ENCODE results near the gene SIPA1L3.

SIPA1L3 gene

DNA sequence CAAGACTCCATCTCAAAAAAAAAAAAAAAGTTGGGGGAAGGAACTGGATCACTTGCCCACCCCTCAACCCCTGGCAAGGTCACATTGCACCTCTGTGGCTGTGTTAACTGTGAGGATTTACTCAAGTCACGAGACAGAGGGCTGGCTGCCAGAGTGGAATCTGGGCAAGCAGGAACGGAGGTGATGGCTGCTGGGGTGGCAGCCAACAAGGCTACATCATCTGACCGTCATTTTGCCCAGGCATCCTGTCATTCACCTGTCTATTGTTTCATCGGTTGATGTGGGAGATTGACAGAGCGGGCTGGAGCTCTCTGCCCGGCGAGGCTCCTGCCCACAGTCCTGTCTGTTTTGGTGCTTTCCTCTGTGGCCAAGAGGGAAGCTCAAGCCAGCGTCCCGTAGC, 241.3 kb downstream of the SIPA1L3 start:
- DNase-seq: no peak

DNA sequence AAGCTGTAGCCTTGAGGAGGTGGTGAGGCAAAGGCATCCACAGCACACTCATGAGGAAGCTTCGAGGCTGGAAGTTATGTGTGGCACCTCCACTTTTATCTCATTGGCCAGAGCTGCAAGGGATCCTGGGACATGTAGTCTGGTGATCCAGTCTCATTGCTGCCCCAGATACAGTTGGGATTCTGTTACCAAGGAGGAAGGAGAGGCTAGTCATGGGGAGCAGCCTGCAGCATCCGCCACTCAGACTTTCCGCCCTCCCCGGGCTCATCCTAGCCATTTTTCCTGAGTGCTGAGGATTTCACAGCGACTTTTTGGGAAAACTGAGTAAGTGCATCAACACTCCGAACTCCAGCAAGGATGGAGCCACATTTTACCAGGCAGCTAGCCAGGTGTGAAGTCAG, 242.7 kb downstream of the SIPA1L3 start:
- peak in 3 of 56 donors; percentile 5 to 29 (median 9) for DNase-seq

DNA sequence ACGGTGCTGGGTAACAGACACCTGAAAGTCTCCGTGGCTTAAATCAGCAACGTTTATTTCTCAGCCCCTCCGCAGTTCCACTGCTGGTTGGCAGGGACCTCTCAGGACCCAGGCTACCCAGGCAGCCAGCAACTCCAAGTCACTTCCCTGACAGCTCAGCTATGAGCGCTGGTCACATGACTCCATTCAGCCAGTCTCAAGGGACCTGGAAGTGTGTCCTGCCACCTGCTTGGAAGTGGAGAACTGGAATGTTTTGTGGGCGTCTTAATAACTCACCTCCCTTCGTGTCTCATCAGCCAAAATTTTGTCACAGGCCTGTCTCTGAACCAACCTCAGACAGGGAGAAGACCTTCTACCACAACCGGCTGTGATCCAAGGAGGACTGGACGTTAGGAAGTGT, 244.2 kb downstream of the SIPA1L3 start:
- no peak for DNase-seq

DNA sequence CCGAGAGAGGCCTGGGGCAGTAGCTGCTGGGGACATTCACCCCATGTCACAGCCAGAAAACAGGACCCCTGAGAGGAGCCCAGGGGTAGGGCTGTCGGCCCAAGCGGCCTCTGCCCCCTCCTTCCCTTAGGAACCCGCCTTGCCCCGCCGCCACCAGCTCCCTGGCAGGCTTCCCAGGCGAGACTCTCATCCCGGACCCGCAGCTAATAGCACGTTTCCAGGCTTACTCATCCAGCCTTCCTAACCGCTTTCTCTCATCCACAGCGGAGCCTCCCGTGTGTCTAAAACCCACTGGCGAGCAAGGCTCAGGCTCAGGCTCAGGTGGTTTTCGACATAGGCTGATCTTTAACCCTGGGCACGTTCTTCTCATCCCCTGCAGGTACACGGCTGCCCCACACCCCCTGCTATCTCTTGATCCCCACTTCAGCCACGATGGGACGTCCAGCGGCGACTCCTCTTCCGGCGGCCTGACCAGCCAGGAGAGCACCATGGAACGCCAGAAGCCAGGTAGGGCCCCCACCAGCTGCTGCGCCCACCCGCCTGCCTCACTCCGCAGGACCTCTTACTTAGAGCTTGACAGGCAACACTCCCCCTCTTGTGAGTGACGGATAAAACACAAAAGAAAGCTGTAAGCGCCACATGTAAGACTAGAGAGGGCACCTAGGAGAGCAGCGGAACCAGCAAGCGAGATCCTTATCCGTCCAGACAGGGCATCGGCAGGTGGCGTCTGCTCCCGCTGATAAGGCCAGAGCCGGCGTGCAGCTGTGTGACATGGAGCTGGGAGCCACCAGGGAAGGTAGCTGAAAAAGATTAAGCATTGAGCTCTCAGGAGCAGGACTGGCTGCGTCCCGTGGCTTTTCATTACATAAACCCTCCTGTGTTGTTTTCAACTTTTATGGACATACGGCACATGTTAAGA, 245.7 kb downstream of the SIPA1L3 start:
- DNase-seq: peak in 5 of 56 donors; percentile 1 to 37 (median 16)

DNA sequence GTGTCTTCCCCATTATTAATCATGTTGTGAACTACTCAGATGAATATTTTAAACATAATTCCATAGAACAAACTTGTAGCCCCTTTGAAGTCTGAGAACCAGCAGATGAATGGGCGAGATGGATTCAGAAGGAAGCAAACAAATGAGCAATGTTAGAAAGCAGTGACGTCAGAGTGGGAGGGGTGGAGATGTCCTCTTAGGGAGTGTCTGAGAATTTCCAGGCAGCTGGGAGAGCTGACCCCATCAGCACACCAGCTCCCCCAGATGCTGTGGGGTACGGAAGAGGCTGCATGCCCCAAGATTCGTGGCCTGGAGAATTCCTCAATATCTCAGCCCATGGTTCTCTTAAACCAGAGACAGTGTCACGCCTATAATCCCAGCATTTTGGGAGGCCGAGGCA, 248.4 kb downstream of the SIPA1L3 start:
- peak in 27 of 56 donors; percentile 1 to 66 (median 24) for DNase-seq

DNA sequence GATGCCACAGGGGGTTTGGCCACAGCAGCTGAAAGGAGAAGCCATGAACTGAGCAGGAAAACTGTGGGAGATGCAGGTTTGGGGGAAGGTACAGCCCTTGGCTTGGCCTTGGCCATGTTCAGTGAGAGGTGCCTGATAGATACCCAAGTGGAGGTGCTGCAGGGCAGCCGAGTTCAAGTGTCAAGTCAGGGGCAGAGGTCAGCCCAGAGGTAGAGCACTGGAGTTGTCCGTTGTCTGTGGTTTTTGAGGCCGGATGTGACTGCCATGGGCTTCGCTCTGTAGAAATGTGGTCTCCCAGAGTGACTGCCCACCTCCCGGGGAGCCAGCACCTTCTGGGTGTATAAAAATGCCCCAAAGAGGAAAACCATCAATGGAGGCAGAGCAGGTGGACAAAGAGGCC, 251.7 kb downstream of the SIPA1L3 start:
- DNase-seq: no peak

DNA sequence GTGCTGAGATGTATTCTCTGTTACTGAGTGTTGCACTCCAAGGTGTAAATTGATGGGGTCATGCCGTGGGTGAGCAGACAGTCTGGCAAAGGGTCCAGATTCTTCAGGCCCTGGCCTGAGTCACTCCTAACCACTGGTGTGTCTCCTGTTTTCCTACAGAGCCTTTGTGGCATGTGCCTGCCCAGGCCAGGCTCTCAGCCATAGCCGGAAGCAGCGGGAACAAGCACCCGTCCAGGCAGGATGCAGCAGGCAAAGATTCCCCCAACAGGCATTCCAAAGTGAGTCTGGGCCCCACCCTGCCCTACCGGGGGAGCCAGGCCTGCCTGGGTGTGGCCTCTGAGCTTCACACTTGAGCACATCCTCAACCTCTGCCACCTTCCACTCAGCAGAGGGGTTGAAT, 255.1 kb downstream of the SIPA1L3 start:
- DNase-seq: no peak

DNA sequence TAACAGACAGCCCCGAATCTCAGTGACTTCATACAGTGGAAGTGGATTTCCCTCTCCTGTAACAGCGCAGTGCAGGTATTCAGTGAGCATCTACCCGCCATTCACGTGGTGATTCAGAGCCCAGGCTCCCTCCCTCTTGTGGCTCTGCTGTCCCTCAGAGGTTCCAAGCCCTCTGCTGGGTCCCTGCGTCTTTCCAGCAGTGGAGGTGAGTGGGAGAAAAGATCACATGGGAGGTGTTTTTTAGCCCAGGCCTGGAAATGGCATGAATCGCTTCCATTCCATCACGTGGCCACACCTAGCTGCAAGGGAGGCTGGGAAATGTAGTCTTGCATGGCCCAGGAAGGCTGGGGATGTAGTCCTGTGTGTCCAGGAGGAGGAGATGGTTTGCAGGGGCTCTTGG, 255.6 kb downstream of the SIPA1L3 start:
- no peak for DNase-seq

DNA sequence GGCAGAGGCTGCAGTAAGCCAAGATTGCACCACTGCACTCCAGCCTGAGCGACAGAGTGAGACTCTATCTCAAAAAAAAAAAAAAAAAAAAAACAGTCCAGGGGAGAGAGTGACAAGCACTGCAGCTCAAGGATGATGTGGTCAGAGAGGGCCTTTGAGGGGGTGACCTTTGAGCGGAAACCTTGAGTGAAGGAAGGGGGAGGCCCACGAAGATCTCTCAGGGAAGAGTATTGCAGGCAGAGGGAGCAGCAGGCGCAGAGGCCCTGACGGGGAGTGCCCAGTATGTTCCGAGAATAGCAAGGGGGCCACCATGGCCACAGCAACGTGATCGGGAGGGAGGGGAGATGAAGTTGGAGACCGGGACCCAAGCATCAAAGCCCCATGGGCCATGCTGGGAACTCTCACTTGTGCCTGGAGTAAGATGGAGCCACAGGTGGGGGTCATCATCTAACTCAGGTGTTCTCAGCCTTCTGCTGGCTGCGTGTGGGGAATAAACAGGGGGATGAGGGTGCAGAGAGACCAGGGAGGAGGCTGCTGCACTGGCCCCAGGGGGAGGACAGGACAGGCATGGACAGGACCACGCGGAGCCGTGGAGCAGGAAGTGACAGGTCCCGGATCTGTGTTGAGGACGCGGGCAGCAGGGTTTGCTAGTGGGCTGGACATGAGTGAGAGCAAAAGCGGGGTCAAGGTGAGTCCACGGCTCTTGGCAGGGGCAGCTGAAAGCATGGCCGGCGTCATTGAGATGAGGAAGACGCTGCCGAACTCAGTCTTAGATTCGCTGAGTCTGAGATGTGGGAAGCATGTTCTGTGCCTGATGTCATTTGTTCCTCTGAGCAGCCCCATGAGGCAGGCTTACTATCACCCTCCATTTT, 256.6 kb downstream of the SIPA1L3 start:
- DNase-seq: no peak

DNA sequence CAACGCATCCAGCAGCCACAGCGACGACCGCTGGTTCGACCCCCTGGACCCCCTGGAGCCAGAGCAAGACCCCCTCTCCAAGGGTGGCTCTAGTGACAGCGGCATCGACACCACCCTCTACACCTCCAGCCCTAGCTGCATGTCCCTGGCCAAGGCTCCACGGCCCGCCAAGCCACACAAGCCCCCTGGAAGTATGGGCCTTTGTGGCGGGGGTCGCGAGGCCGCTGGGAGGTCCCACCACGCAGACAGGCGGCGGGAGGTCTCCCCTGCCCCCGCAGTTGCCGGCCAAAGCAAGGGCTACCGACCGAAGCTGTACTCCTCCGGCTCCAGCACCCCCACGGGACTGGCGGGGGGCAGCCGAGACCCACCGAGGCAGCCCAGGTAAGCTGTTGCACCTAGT, 257.5 kb downstream of the SIPA1L3 start:
- DNase-seq: no peak

DNA sequence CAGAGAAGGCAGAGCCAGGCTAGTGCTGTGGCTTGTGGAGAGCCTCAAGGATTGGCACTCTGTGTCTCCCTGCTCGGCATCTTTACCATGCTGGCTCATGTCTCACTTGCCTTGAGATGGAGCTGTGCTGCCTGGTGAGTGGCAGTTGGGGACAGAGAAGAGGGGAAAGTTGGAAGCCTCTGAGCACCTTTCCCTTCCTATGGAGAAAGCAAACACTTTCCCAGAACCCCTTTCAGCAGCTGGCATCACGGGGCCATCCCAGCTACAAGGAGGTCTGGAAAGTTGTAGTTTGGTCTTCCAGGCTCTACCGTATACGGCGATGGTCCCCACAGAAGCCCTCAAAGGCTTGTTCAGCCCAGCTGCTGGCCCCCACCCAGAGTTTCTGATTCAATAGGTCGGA, 258.3 kb downstream of the SIPA1L3 start:
- no peak for DNase-seq

DNA sequence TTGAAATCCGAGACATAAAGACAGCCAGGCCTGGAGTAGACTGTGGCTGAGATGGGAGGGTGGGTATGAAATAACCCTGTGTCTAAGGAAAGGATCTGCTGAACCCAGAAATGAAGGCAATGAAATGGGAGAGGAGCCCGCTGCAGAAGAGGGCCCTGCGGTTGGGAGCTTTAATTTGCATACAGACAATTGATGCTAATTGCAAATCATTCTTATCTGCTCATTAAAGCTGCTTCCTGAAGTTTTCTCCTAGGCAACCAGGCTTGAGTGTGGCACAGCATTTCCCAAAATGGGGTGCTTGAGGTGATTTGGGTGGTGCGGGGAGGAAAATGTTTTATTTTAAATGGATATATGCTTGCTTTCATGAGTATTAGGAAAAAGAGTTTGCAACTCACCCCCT, 261.6 kb downstream of the SIPA1L3 start:
- peak in 2 of 56 donors; percentile 30 to 37 for DNase-seq

DNA sequence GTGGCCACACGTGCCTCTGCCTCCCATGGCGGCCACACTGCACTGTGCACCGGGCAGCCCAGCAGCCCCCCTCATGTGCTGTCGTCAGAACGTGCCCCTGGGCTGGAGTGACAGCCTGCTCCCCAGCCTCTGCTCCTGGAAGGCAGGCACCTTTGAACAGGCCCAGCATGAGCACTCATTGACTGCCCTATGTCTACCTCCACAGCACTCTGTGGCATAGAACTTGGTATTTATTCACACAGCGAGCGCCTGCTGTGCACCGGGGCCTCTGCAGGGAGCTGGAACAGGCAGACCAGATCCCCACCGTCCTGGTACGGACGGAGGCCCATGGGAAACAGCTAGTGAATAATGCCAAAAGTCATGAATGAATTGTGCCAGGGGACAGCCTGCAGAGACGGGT, 263.3 kb downstream of the SIPA1L3 start:
- no peak for DNase-seq

DNA sequence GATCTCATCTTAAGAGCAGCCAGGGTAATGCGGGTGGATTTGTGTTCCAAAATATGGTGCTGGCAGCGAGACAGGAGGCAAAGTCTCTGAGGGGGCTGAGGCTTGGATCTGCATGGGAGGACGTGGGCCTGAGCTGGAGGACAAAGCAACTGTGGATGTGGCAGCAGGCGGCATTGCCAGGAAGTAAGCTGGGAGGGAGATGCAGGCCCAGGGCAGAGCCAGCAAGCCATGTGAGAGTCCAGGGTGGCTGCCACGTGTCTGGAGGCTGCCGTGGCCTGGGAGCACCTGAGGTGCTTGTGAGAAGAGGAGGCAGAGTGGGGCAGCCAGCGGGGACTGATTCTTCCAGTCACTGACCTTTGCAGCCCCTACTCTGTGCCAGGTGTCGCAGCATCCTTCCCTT, 265.0 kb downstream of the SIPA1L3 start:
- peak in 12 of 56 donors; percentile 8 to 43 (median 30) for DNase-seq

DNA sequence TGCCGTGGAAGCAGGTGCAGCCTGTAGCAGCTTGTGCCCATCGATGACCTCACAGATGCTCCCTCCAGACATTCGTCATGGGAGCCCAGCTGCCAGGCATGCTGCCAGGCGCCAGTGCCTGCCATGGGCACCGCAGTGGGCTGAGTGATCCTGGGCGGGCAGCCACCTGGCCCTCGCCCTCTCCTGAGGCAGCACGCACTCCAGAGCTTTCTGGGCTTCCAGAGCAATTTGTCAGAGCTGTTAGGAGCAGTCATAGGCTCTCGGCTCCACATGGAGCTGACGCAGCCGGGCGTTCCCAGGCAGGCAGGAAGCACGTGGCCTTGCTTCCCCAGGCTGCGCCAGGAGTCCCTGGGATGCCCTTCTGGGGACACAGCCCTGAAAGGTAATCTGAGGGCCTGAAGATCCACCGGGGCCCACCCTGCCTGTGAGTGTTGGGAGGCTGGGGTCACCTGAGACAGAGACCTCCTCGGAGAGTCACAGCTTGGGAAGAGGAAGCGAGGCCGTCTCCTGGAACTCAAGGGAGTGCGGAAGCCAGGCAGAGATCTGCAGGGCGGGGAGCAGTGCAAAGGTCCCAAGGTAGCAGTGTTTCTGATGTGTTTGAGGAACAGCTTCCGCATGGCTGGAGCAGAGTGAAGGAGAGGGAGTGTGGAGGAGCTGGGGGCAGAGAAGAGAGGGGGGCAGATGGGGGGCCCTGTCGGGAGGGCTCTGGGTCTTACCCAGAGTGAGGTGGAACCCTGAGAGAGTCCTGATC, 266.5 kb downstream of the SIPA1L3 start:
- peak; percentile 21 to 98 (median 82) for DNase-seq

DNA sequence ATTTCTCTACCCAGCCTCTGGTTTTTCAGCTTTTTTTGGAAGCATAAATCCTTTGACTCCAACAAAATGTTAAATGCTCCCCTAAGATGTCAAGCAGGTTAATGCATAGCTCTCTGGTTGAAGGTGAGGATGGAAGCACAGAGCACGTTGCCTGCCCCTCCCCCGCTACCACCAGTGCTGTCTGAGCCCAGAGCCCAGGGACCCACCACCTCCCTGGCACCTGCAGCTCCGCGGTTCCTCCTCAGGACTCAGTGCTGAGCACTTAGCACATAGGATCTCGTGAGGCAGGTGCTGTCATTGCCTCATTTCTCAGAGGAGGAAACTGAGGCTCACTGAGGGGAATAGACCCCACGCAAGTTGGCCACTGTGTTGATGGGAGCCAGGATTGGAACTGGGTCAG, 268.4 kb downstream of the SIPA1L3 start:
- DNase-seq: no peak

DNA sequence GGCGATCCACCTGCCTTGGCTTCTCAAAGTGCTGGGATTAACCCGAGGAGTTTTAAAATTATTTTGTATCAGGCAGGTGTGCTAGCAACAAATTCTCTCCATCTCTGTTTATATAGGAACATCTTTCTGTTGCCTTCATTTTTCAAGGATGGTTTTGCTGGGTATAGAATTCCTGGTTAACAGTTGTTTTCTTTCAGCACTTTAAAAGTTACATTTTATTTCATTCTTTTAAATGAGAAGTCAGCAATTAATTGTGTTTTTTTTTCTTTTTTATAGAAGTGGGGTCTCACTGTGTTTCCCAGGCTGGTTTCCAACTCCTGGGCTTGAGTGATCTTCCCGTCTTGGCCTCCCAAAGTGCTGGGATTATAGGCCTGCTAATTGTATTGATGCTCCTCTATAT, 273.1 kb downstream of the SIPA1L3 start:
- DNase-seq: no peak

DNA sequence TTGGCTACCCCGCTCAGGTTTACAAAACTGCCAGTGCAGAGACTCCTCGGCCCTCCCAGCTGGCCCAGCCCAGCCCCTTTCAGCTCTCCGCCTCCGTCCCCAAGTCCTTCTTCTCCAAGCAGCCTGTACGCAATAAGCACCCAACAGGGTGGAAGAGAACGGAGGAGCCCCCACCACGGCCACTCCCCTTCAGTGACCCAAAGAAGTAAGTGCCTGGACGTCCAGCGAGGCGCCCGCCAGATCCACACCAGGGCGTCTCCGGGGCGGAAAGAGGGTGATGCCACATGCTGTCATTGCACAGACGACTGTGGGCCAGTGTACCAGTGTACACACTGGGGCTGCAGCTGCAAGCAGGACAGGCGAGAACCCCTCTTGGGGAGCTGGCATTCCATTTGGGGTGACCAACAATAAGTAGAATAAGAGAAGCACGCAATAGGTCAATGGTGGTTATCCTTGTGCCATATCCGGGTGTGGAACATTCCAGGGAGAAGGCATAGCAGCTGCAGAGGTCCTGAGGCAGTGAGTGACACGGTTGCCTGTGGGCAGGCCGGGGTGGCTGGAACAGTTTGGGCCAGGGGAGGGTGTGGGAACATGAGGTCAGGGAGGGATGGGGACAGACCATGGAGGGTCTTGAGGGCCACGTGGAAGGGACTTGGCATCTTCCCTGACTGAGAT, 275.7 kb downstream of the SIPA1L3 start:
- no peak for DNase-seq

DNA sequence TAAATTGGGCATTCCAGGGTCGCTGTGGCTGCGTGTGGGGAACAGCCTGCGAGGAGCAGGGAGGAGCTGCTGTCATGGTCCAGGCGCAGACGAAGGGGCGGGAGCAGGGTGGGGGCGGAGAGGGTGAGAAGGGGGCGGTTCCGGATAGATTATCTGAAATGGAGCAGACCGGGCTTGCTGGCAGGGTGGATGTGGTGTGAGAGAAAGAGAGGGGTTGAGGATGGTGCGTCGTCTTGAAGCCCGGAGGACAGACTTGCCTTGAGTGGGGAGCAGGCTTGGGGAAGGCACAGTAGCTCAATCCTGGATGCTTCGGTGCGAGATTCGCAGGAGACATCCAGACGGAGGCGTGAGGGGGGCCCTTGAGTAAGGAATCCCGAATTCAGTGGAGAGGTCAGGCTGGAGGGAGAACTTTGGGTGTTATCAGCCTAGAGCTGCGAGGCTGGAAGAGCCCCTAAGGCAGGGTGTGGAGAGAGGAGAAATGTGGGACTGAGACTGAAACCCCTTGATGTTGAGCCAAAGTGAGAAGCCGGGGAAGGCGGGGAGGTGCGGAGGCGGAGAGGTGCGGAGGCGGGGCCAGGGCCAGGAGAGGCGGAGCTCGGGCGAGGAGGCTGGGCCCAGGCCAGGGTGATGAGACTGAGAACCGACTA, 276.4 kb downstream of the SIPA1L3 start:
- DNase-seq: peak in 16 of 56 donors; percentile 11 to 57 (median 25)

DNA sequence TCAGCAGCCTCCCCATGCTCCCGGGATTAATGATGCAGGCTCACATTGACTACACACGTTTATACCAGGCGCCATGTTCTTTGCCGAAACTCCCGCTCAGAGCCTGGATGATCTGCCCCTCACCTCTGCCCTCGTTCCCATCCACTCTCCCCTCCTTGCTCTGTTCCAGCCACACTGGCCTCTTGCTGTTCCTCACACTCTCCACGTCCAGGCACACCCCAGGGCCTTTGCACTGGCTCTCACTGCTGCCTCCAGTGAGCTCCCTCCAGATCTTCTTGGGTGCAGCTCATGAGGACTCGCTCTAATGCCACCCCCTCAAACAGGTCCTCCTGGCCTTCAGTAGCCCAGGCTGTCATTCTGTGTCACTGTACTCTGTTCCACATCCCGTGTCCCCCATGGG, 277.8 kb downstream of the SIPA1L3 start:
- no peak for DNase-seq

Data from nucleus accumbens (tissue), 56 donors.